PFSK-1 (cell line): Measurements from ENCODE around the gene SMIM35.

Experiments used
- FOXP2 ChIP-seq: optimal IDR thresholded peaks from 2 replicates; pipeline ENCODE3; 2011; ENCODE audit warnings: borderline replicate concordance, control low read depth, inconsistent platforms; ENCODE audit not compliant: insufficient read depth; ENCODE audit errors: extremely low read length, extremely low read depth
- POLR2AphosphoS5 ChIP-seq: IDR thresholded peaks from 2 replicates; pipeline ENCODE4 v1.6.1; 2012; ENCODE audit warnings: low read depth, mild to moderate bottlenecking, control low read depth, low read length, moderate library complexity
- REST ChIP-seq, 2 experiments: IDR thresholded peaks; 2 replicates each; pipeline versions ENCODE4 v1.6.1 to v1.8.0; 2011 to 2012; ENCODE audit warnings: low read depth in 2 of 2, low read length in 2 of 2, control low read depth in 1 of 2, inconsistent platforms in 1 of 2, mild to moderate bottlenecking in 1 of 2, moderate library complexity in 1 of 2; ENCODE audit not compliant: insufficient read depth in 1 of 2
- SIN3A ChIP-seq: IDR thresholded peaks from 2 replicates; pipeline ENCODE4 v1.6.1; 2012; ENCODE audit warnings: mild to moderate bottlenecking, low read length, moderate library complexity, borderline replicate concordance; ENCODE audit not compliant: insufficient read depth
- TAF1 ChIP-seq: IDR thresholded peaks from 2 replicates; pipeline ENCODE4 v1.6.1; 2012; ENCODE audit warnings: low read length, control low read depth, borderline replicate concordance; ENCODE audit not compliant: insufficient read depth

The SMIM35 gene

GRCh38 chr11:118091690-118092089 lies 4.9 kb upstream of the SMIM35 start:
- TF ChIP-seq POLR2AphosphoS5 (no peak), SIN3A (no peak), TAF1 (no peak), REST (IDR thresholded peaks at IDR 0.05; ENCODE audit: insufficient read depth in 1 of 2, low read depth in 2 of 2, low read length in 2 of 2) (no peak), FOXP2 (no peak)

- no peak for TF ChIP-seq REST (IDR thresholded peaks at IDR 0.05; ENCODE audit: insufficient read depth in 1 of 2, low read depth in 2 of 2, low read length in 2 of 2)
- TF ChIP-seq FOXP2, result no peak
- TF ChIP-seq SIN3A, result no peak
Observed at GRCh38 chr11:118090545-118091162, 3.9 kb upstream of the SMIM35 start.

GRCh38 chr11:118088531-118088930 lies 1.8 kb upstream of the SMIM35 start:
- TF ChIP-seq SIN3A, result no peak
- no peak for TF ChIP-seq REST (IDR thresholded peaks at IDR 0.05; ENCODE audit: insufficient read depth in 1 of 2, low read depth in 2 of 2, low read length in 2 of 2)
- no peak for TF ChIP-seq TAF1
- no peak for TF ChIP-seq POLR2AphosphoS5
- no peak for TF ChIP-seq FOXP2

GRCh38 chr11:118087931-118088330 lies 1.2 kb upstream of the SMIM35 start:
- TF ChIP-seq TAF1 (no peak), SIN3A (no peak), REST (IDR thresholded peaks at IDR 0.05; ENCODE audit: insufficient read depth in 1 of 2, low read depth in 2 of 2, low read length in 2 of 2) (no peak), FOXP2 (no peak), POLR2AphosphoS5 (no peak)

GRCh38 chr11:118084656-118085055 lies 2.1 kb downstream of the SMIM35 start:
- no peak for TF ChIP-seq REST (IDR thresholded peaks at IDR 0.05; ENCODE audit: insufficient read depth in 1 of 2, low read depth in 2 of 2, low read length in 2 of 2)
- TF ChIP-seq SIN3A, result no peak
- TF ChIP-seq POLR2AphosphoS5, result no peak
- no peak for TF ChIP-seq TAF1
- no peak for TF ChIP-seq FOXP2
